K562 (cell line): ENCODE measurements around the gene ARHGEF25. TPM values are rescaled to one million over a fixed set of nuclear protein-coding genes. Genes with fewer than 3 reads are reported as not detected.

Experiments
- ATAC-seq: fragments of 200-7000 bp; cut with Tn5 transposase; 3 replicates; pipeline ENCODE4 v1.9.1; 2020; ENCODE audit warnings: moderate library complexity
- BruUV-seq: library from RNA; stranded (reverse); fragments of 400-500 nt; replicated peaks from 2 replicates; lab custom pipeline; 2021; lab: Mats Ljungman, UMichigan
- CTCF ChIA-PET: fragments of 300-600 bp; formaldehyde crosslinking; extraction: SDS; loops from one replicate; lab custom pipeline; 2021; ENCODE audit warnings: low intra/inter-chr PET ratio; lab: Yijun Ruan, JAX
- POLR2A ChIA-PET: fragments of 300-600, 350-650 bp; sonication (Branson Sonifier 250); formaldehyde crosslinking; extraction: SDS; loops from one replicate; lab custom pipeline; 2021; ENCODE audit warnings: antibody characterized with exemption, inconsistent platforms; lab: Yijun Ruan, JAX
- DNase-seq, 4 experiments: peaks; one replicate each; pipeline versions ENCODE4 v3.0.0 to v3.0.0-alpha.2; 2011 to 2018; ENCODE audit warnings: low spot score in 3 of 4, mixed read lengths in 3 of 4; ENCODE audit errors: extremely low read depth in 1 of 4
- FAIRE-seq: peaks from 2 replicates; lab custom pipeline; 2011; peaks lifted over from hg19 to GRCh38; lab: Jason Lieb, UNC
- H2AFZ ChIP-seq: 2 replicates; pipeline ENCODE4 v1.6.0; 2011; ENCODE audit warnings: low read depth, low read length, control low read depth, inconsistent platforms
- H3K27ac ChIP-seq: fragments of 200-600 bp; 3 replicates; pipeline ENCODE4 v1.8.0; 2011; ENCODE audit warnings: low read depth, mild to moderate bottlenecking, control low read depth, inconsistent platforms, low read length, moderate library complexity, mixed read lengths; ENCODE audit errors: extremely low read depth
- H3K27me3 ChIP-seq, 2 experiments: fragments of 300-600 bp in 1 of 2; 2 replicates in 1 of 2; 3 replicates in 1 of 2; pipeline versions ENCODE4 v1.6.0 to v1.8.0; 2011; ENCODE audit warnings: inconsistent platforms in 2 of 2, low read length in 2 of 2, mild to moderate bottlenecking in 1 of 2, mixed read lengths in 1 of 2, moderate library complexity in 1 of 2; ENCODE audit not compliant: control insufficient read depth in 2 of 2, insufficient read depth in 2 of 2
- H3K36me3 ChIP-seq: fragments of 300-600 bp; 3 replicates; pipeline ENCODE4 v1.8.0; 2011; ENCODE audit warnings: mild to moderate bottlenecking, low read length, inconsistent platforms; ENCODE audit not compliant: control insufficient read depth, insufficient read depth
- H3K4me1 ChIP-seq, 2 experiments: fragments of 200-600 bp in 1 of 2; replicated peaks in 1 of 2; 2 replicates in 1 of 2; 3 replicates in 1 of 2; pipeline versions ENCODE4 v1.5.1 to v1.8.0; 2011; ENCODE audit warnings: inconsistent platforms in 2 of 2, low read length in 2 of 2, mild to moderate bottlenecking in 1 of 2, mixed read lengths in 1 of 2, moderate library complexity in 1 of 2; ENCODE audit not compliant: control insufficient read depth in 2 of 2, insufficient read depth in 2 of 2
- H3K4me2 ChIP-seq: 2 replicates; pipeline ENCODE4 v1.6.1; 2011; ENCODE audit warnings: low read length, control low read depth, inconsistent platforms, mixed read lengths; ENCODE audit not compliant: insufficient read depth
- H3K4me3 ChIP-seq: fragments of 200-600 bp; sonication (generic), shearing (Covaris generic); 2 replicates; pipeline ENCODE4 v1.5.1; 2016; ENCODE audit warnings: control low read depth, inconsistent platforms
- H3K79me2 ChIP-seq: fragments of 200-600 bp; 3 replicates; pipeline ENCODE4 v1.8.0; 2011; ENCODE audit warnings: low read length, inconsistent platforms; ENCODE audit not compliant: control insufficient read depth, insufficient read depth
- H3K9ac ChIP-seq, 2 experiments: 2 replicates each; pipeline versions ENCODE4 v1.6.0 to v1.6.1; 2011; ENCODE audit warnings: low read depth in 2 of 2, low read length in 2 of 2, control low read depth in 1 of 2, inconsistent platforms in 1 of 2, mild to moderate bottlenecking in 1 of 2, mixed read lengths in 1 of 2; ENCODE audit not compliant: insufficient read depth in 1 of 2
- H3K9me1 ChIP-seq: one replicate; pipeline ENCODE4 v1.6.0; 2011; ENCODE audit warnings: inconsistent platforms, mild to moderate bottlenecking, low read length, moderate library complexity; ENCODE audit not compliant: control insufficient read depth, insufficient read depth
- H3K9me3 ChIP-seq: replicated peaks from 2 replicates; pipeline ENCODE4 v1.5.1; 2011; ENCODE audit warnings: low read depth, low read length, inconsistent platforms; ENCODE audit not compliant: control insufficient read depth, insufficient read depth
- H4K20me1 ChIP-seq: replicated peaks from 2 replicates; pipeline ENCODE4 v1.6.1; 2011; ENCODE audit warnings: low read length, inconsistent platforms, mixed read lengths; ENCODE audit not compliant: control insufficient read depth, insufficient read depth
- IFI16 ChIP-seq: fragments of 250-450 bp; sonication (Bioruptor Pico); IDR thresholded peaks from 2 replicates; pipeline ENCODE4 v2.1.2; 2022; ENCODE audit warnings: mild to moderate bottlenecking, inconsistent platforms
- YY1 ChIP-seq, 3 experiments: IDR thresholded peaks; 2 replicates each; pipeline ENCODE4 v1.6.1; 2011; ENCODE audit warnings: low read length in 2 of 3, mild to moderate bottlenecking in 2 of 3, moderate library complexity in 2 of 3, borderline replicate concordance in 1 of 3, control low read depth in 1 of 3, low read depth in 1 of 3; ENCODE audit not compliant: insufficient read depth in 3 of 3, insufficient replicate concordance in 2 of 3, control insufficient read depth in 1 of 3, insufficient read length in 1 of 3; ENCODE audit errors: extremely low read depth in 1 of 3
- ZNF778 ChIP-seq: fragments of 450-650 bp; formaldehyde crosslinking; IDR thresholded peaks from 2 replicates; pipeline ENCODE4 v1.4.0; 2020; ENCODE audit warnings: mild to moderate bottlenecking, moderate library complexity
- WGBS: fragments of 100-300 bp; shearing (Covaris generic); methylation state at CpG from one replicate; pipeline ENCODE4 v1.1.6; 2016; ENCODE audit warnings: low coverage, mixed read lengths; ENCODE audit not compliant: insufficient coverage; ENCODE audit errors: missing lambda C conversion rate; 5-methylcytosine and 5-hydroxymethylcytosine counted together
- in situ Hi-C: fragments of 300-500 bp; cut with MboI; formaldehyde crosslinking; loops from 4 replicates; pipeline ENCODE4 v1.15.0; 2018; ENCODE audit warnings: inconsistent platforms, mixed read lengths
- intact Hi-C: fragments of 100-400 bp; cut with micrococcal nuclease; formaldehyde crosslinking; loops from 2 replicates; pipeline ENCODE4 v1.14.2; 2022
- polyA plus RNA-seq, 8 experiments: library from polyadenylated mRNA; depleted of rRNA in 4 of 8; stranded (reverse) in 5 of 8; unstranded in 3 of 8; fragments of >200 nt; fragmentation: Nextera tagmentation in 2 of 8; fragmentation: Illumina TruSeq in 1 of 8; extraction: Ambion mirVana in 2 of 8; extraction: Trizol in 1 of 8; gene quantifications; 2 replicates each; pipeline versions ENCODE4 v1.2.1 to v1.2.3, GENCODE V29; 2011 to 2014; ENCODE audit warnings: inconsistent platforms in 1 of 8, missing spikeins in 1 of 8
- total RNA-seq, 7 experiments: library from RNA; depleted of rRNA in 6 of 7; stranded (reverse); fragments of >200 nt in 6 of 7; fragmentation: Illumina TruSeq in 2 of 7; extraction: Trizol in 2 of 7; gene quantifications; 2 replicates each; pipeline versions ENCODE4 v1.2.1 to v1.2.3, GENCODE V29; 2011 to 2021; ENCODE audit warnings: low replicate concordance in 1 of 7

ARHGEF25 gene
- total and polyA plus RNA-seq, 9 of the 15 experiments (the other 6 are each of a cell fraction or from before 2014, with no cell fraction given) = 0.13 to 17.3 (median 11.6) TPM

- Histone ChIP-seq H3K4me1 (peaks cover 17 to 20% of the 10 kb centered on the region in 2 experiments), H4K20me1 (no peaks in the 10 kb centered on the region), H3K27ac (no peak within 1 kb of the TSS), H3K4me2 (peak within 1 kb of the TSS; percentile 7; the same call in 1 of the 2 replicates), H2AFZ (no peak within 1 kb of the TSS), H3K79me2 (no peaks in the 10 kb centered on the region), H3K9me3 (no peaks in the 10 kb centered on the region), H3K27me3 (no peaks in the 10 kb centered on the region), H3K36me3 (peaks cover 32% of the 10 kb centered on the region; the same call in 2 of the 3 replicates), H3K9me1 (no peaks in the 10 kb centered on the region), H3K9ac (peak within 1 kb of the TSS in 1 of 2 experiments; percentile 4; a peak in 1 of 4 replicates)
- POLR2A ChIA-PET = interaction anchor here (0.6 to 1.2 kb wide), 4 partner anchors 8 to 84 kb away, joined by 3 to 7 read pairs (median 3); partner anchors contain the start of gene DDIT3
- no TSS peak for BruUV-seq
- 65% methylated on average over 5 of the region's 36 CpGs for WGBS
- intact Hi-C loops = no loop called here
- no peak for DNase-seq
- in situ Hi-C loops = no loop called here
- TF ChIP-seq YY1 (IDR thresholded peaks at IDR 0.05; ENCODE audit: borderline replicate concordance in 1 of 3, control insufficient read depth in 1 of 3, extremely low read depth in 1 of 3, insufficient read depth in 3 of 3, insufficient read length in 1 of 3, insufficient replicate concordance in 2 of 3, low read depth in 1 of 3, low read length in 2 of 3) = peak in 1 of 3 experiments; percentile 28
- TF ChIP-seq ZNF778 = no peak
- no peak for TF ChIP-seq IFI16 (CRISPR knock-in tag)
- TF ChIP-seq, all 486 proteins: peak for 1
- no peak within 1 kb of the TSS for H3K4me3 ChIP-seq
- no peak for ATAC-seq
- CTCF ChIA-PET = no interaction called here
- no peak for FAIRE-seq
Measured at GRCh38 chr12:57604454-57604991, 6.7 kb upstream of the ARHGEF25 start, which contains the start of gene DTX3. DTX3 (plus strand) TSS chr12:57604824; CDS start chr12:57606518, 1,694 bp downstream.
